NCI-H1436 treated with DMSO at 0.1 percent for 48 hours (cell line): ENCODE measurements around the gene ARPIN.
"Not testable (repeated sequence)": the region's sequence is repeated elsewhere in the genome, so short reads cannot be mapped to it uniquely, and the experiment has no call there.

ENCODE experiments used
- DNase-seq: peaks from one replicate; lab custom pipeline; 2025; lab: John Stamatoyannopoulos, UW

ARPIN gene

GRCh38 chr15:89910891-89911626 is 1.7 kb downstream of the ARPIN start:
- no peak for DNase-seq

- DNase-seq: no peak
Measured at GRCh38 chr15:89909611-89910010, 3.1 kb downstream of the ARPIN start.

- no peak for DNase-seq
Measured at GRCh38 chr15:89908226-89908625, 4.5 kb downstream of the ARPIN start.

- DNase-seq: no peak
Measured at GRCh38 chr15:89907289-89907688, 5.5 kb downstream of the ARPIN start.

GRCh38 chr15:89905846-89906378 is 6.8 kb downstream of the ARPIN start:
- DNase-seq: no peak

- DNase-seq: no peak
Measured at GRCh38 chr15:89904519-89904918, 8.2 kb downstream of the ARPIN start.

- no peak for DNase-seq
Measured at GRCh38 chr15:89903858-89904130, 9.0 kb downstream of the ARPIN start.

GRCh38 chr15:89903015-89903857 is 9.5 kb downstream of the ARPIN start:
- no peak for DNase-seq

- DNase-seq: no peak
Measured at GRCh38 chr15:89900849-89901248, 11.9 kb downstream of the ARPIN start.

GRCh38 chr15:89899951-89900567 is 12.7 kb downstream of the ARPIN start:
- no peak for DNase-seq

- DNase-seq: no peak
Measured at GRCh38 chr15:89899295-89899945, 13.3 kb downstream of the ARPIN start.

GRCh38 chr15:89898614-89899294 is 14.0 kb downstream of the ARPIN start:
- no peak for DNase-seq

GRCh38 chr15:89898146-89898545 is 14.6 kb downstream of the ARPIN start:
- DNase-seq: no peak

GRCh38 chr15:89893696-89894447 is 18.9 kb downstream of the ARPIN start, which contains the start of gene AP3S2:
Gene AP3S2, minus strand, starts transcription at chr15:89893994. Its CDS starts 45 bp downstream, at chr15:89893949.
- no peak for DNase-seq

- no peak for DNase-seq
Measured at GRCh38 chr15:89893027-89893426, 19.7 kb downstream of the ARPIN start.

- no peak for DNase-seq
Measured at GRCh38 chr15:89888214-89888804, 24.4 kb downstream of the ARPIN start.

GRCh38 chr15:89885611-89886010 is 27.1 kb downstream of the ARPIN start:
- DNase-seq: no peak

GRCh38 chr15:89885179-89885578 is 27.6 kb downstream of the ARPIN start:
- not testable (repeated sequence) for DNase-seq

GRCh38 chr15:89883518-89883917 is 29.2 kb downstream of the ARPIN start:
- no peak for DNase-seq

- DNase-seq: no peak
Measured at GRCh38 chr15:89880727-89881126, 32.0 kb downstream of the ARPIN start.
